Astrocyte (in vitro differentiated cells and primary cell): ENCODE data around the gene BCKDHB. TPM values are rescaled to one million over a fixed set of nuclear protein-coding genes. Genes with fewer than 3 reads are reported as not detected.

Experiments
- DNase-seq: peaks from one replicate; pipeline ENCODE4 v3.0.0-alpha.2; 2010; ENCODE audit warnings: low read depth
- FAIRE-seq: peaks from 2 replicates; lab custom pipeline; 2011; peaks lifted over from hg19 to GRCh38; lab: Jason Lieb, UNC
- H2AFZ ChIP-seq: 2 replicates; pipeline ENCODE4 v1.6.0; 2012; ENCODE audit warnings: low read depth, low read length, inconsistent platforms
- H3K27ac ChIP-seq: 2 replicates; pipeline ENCODE4 v1.5.1; 2011; ENCODE audit warnings: low read depth, low read length, inconsistent platforms
- H3K27me3 ChIP-seq: 2 replicates; pipeline ENCODE4 v1.6.0; 2011; ENCODE audit warnings: low read length, inconsistent platforms; ENCODE audit not compliant: insufficient read depth
- H3K36me3 ChIP-seq: 2 replicates; pipeline ENCODE4 v1.5.1; 2011; ENCODE audit warnings: low read length, inconsistent platforms; ENCODE audit not compliant: insufficient read depth
- H3K4me1 ChIP-seq: 2 replicates; pipeline ENCODE4 v1.5.1; 2011; ENCODE audit warnings: low read length, inconsistent platforms; ENCODE audit not compliant: insufficient read depth
- H3K4me2 ChIP-seq: 2 replicates; pipeline ENCODE4 v1.6.0; 2012; ENCODE audit warnings: low read length, inconsistent platforms
- H3K4me3 ChIP-seq: 2 replicates; pipeline ENCODE4 v1.5.1; 2011; ENCODE audit warnings: low read depth, mild to moderate bottlenecking, low read length, inconsistent platforms; ENCODE audit not compliant: insufficient read depth
- H3K79me2 ChIP-seq: 2 replicates; pipeline ENCODE4 v1.6.0; 2012; ENCODE audit warnings: mild to moderate bottlenecking, low read length, inconsistent platforms; ENCODE audit not compliant: insufficient read depth
- H3K9ac ChIP-seq: 2 replicates; pipeline ENCODE4 v1.6.0; 2012; ENCODE audit warnings: mild to moderate bottlenecking, low read length, inconsistent platforms
- H3K9me3 ChIP-seq: 2 replicates; pipeline ENCODE4 v1.5.1; 2012; ENCODE audit warnings: low read depth, mild to moderate bottlenecking, low read length, inconsistent platforms; ENCODE audit not compliant: insufficient read depth
- H4K20me1 ChIP-seq: 2 replicates; pipeline ENCODE4 v1.6.0; 2012; ENCODE audit warnings: low read length, inconsistent platforms; ENCODE audit not compliant: insufficient read depth
- H3K27ac Mint-ChIP-seq: one replicate; pipeline ENCODE4 v1.8.0; 2021; ENCODE audit warnings: mild to moderate bottlenecking, mixed read lengths; ENCODE audit not compliant: unreplicated experiment
- H3K27me3 Mint-ChIP-seq: one replicate; pipeline ENCODE4 v1.8.0; 2021; ENCODE audit warnings: low read depth, mixed read lengths; ENCODE audit not compliant: unreplicated experiment
- H3K36me3 Mint-ChIP-seq: one replicate; pipeline ENCODE4 v1.8.0; 2021; ENCODE audit warnings: low read depth, mixed read lengths; ENCODE audit not compliant: unreplicated experiment
- H3K4me1 Mint-ChIP-seq: one replicate; pipeline ENCODE4 v1.8.0; 2021; ENCODE audit warnings: low read depth, mixed read lengths; ENCODE audit not compliant: unreplicated experiment
- H3K4me3 Mint-ChIP-seq: one replicate; pipeline ENCODE4 v1.8.0; 2021; ENCODE audit warnings: mild to moderate bottlenecking, moderate library complexity, mixed read lengths; ENCODE audit not compliant: unreplicated experiment
- H3K9me3 Mint-ChIP-seq: one replicate; pipeline ENCODE4 v1.8.0; 2021; ENCODE audit warnings: mild to moderate bottlenecking, mixed read lengths; ENCODE audit not compliant: unreplicated experiment
- CTCF ChIP-seq: IDR thresholded peaks from 2 replicates; pipeline ENCODE4 v1.5.1; 2011; ENCODE audit warnings: low read depth, mild to moderate bottlenecking, inconsistent platforms, low read length, moderate library complexity; ENCODE audit not compliant: insufficient read depth
- EZH2 ChIP-seq: IDR thresholded peaks from 2 replicates; pipeline ENCODE4 v1.6.1; 2012; ENCODE audit warnings: mild to moderate bottlenecking, low read length, inconsistent platforms; ENCODE audit not compliant: insufficient read depth
- total RNA-seq: library from RNA; stranded (reverse); gene quantifications from 2 replicates; pipeline ENCODE4 v1.2.1, GENCODE V29; 2021

BCKDHB gene
- total RNA-seq, 1 donor from 2014 or later, result 18.4 TPM

- H3K4me3 Mint-ChIP-seq, result no peak overlapping the region
- H3K79me2 ChIP-seq, result no peaks in the 10 kb centered on the region
- no peaks in the 10 kb centered on the region for H3K27me3 Mint-ChIP-seq
- H3K9ac ChIP-seq, result no peak overlapping the region
- DNase-seq (peak; percentile 24), FAIRE-seq (no peak)
- no peak overlapping the region for H3K27ac ChIP-seq
- H3K4me1 ChIP-seq, result no peaks in the 10 kb centered on the region
- no peak overlapping the region for H3K4me2 ChIP-seq
- peaks cover 3% of the 10 kb centered on the region for H3K36me3 Mint-ChIP-seq
- no peak overlapping the region for H3K27ac Mint-ChIP-seq
- H3K9me3 ChIP-seq, result no peaks in the 10 kb centered on the region
- peaks cover 2% of the 10 kb centered on the region for H3K9me3 Mint-ChIP-seq
- H4K20me1 ChIP-seq, result no peaks in the 10 kb centered on the region
- H3K36me3 ChIP-seq, result no peaks in the 10 kb centered on the region
- H3K4me3 ChIP-seq, result no peak overlapping the region
- TF ChIP-seq EZH2 (no peak), CTCF (no peak)
- no peak overlapping the region for H2AFZ ChIP-seq
- H3K4me1 Mint-ChIP-seq, result no peaks in the 10 kb centered on the region
- H3K27me3 ChIP-seq, result no peaks in the 10 kb centered on the region
Measured at GRCh38 chr6:80382811-80383210, 276.3 kb downstream of the BCKDHB start.

GRCh38 chr6:80388507-80388906 lies 282.0 kb downstream of the BCKDHB start:
- H4K20me1 ChIP-seq, result no peaks in the 10 kb centered on the region
- no peaks in the 10 kb centered on the region for H3K79me2 ChIP-seq
- H3K4me1 ChIP-seq, result no peaks in the 10 kb centered on the region
- no peak overlapping the region for H2AFZ ChIP-seq
- TF ChIP-seq EZH2 (no peak), CTCF (no peak)
- Mint-ChIP-seq H3K27ac (no peak overlapping the region), H3K4me1 (no peaks in the 10 kb centered on the region), H3K27me3 (no peaks in the 10 kb centered on the region), H3K4me3 (no peak overlapping the region), H3K9me3 (peaks cover 2% of the 10 kb centered on the region), H3K36me3 (peaks cover 18% of the 10 kb centered on the region)
- no peaks in the 10 kb centered on the region for H3K9me3 ChIP-seq
- FAIRE-seq (no peak), DNase-seq (no peak)
- H3K27ac ChIP-seq, result no peak overlapping the region
- H3K36me3 ChIP-seq, result no peaks in the 10 kb centered on the region
- no peak overlapping the region for H3K9ac ChIP-seq
- no peak overlapping the region for H3K4me2 ChIP-seq
- no peaks in the 10 kb centered on the region for H3K27me3 ChIP-seq
- no peak overlapping the region for H3K4me3 ChIP-seq

Other genes starting within 250 kb of the BCKDHB start
- gene ELOVL4, start 159.1 kb upstream of the BCKDHB start, total RNA-seq, result 10.0 and 10.4 TPM in 2 replicates
- gene TTK, start 102.0 kb upstream of the BCKDHB start, total RNA-seq, result 3.3 and 4.9 TPM in 2 replicates